Ecto neural progenitor cell (in vitro differentiated cells): ENCODE results near the gene FAF2.
"Not testable (repeated sequence)": the region's sequence is repeated elsewhere in the genome, so short reads cannot be mapped to it uniquely, and the experiment has no call there.

Experiments used
- DNase-seq: peaks from one replicate; pipeline ENCODE4 v3.0.0-alpha.2; 2018; ENCODE audit warnings: low spot score

Gene FAF2, protein sequence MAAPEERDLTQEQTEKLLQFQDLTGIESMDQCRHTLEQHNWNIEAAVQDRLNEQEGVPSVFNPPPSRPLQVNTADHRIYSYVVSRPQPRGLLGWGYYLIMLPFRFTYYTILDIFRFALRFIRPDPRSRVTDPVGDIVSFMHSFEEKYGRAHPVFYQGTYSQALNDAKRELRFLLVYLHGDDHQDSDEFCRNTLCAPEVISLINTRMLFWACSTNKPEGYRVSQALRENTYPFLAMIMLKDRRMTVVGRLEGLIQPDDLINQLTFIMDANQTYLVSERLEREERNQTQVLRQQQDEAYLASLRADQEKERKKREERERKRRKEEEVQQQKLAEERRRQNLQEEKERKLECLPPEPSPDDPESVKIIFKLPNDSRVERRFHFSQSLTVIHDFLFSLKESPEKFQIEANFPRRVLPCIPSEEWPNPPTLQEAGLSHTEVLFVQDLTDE

DNA sequence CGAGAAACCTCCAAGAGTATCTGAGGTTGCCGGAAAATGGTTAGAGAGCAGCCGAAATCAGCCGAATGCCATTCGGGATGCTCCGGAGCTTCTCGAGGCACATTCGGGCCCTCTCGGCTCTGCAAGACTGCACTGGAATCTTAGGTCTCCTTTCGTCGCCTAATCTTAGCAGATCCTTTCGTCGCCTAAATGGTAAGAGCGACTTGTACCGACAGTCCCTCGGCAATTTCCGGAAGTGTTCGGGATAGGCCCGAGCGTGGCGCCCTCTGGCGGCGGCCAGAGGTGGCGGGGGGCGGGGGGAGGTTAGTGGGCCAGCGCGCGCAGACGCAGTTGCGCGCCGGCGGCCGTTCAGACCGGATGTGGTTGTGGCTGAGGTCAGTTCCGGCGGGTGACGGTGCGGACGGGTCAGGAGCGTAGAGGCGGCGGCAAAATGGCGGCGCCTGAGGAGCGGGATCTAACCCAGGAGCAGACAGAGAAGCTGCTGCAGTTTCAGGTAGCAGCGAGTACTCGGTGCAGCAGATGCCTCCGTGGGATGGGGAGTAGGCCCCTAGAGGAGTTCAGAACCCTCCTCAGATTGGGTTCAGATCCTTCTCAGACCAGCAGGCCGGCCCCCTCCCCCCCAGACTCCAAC lies at the start of gene FAF2:
Gene FAF2 (plus strand): TSS at position 408 of the 631 bp plus-strand sequence. CDS start 23 bp downstream, at position 431.
- DNase-seq = peak; percentile 100

DNA sequence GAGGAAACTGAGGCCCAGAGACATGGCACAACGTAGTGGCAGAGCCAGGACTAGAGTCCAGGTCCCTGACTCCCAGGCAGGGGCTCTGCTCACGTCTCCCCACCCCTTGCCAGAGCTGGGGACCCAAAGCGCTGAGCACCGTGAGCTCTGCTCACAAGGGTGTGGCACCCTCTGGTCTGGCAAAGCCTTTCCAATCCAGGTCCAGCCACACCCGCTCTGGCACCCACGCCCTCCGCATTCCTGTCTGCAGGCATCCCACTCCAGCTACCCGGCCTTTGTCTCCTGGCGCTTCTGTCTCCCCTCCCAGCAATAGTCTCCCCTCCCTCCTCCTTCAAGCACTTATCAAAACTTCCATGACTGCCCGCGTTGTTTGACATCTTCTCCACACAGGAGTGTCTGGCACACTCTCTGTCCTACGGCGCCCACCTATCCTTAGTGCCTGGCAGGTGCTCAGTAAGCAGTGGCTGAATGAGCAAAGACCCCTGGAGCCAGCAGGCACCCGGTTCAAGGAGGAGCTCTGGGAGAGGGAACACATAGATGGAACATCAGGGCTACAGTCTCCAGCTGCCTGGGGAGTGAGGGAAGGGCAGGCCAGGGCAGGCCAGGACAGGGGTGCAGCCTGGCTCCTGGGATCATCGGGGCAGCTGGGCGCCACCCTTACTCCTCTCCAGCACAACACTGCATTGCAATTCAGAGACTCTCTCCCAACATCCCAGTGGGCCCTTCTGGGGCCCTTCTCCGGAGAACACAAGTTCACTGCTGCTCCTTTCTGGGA lies 47.6 kb upstream of the FAF2 start:
- no peak for DNase-seq

DNA sequence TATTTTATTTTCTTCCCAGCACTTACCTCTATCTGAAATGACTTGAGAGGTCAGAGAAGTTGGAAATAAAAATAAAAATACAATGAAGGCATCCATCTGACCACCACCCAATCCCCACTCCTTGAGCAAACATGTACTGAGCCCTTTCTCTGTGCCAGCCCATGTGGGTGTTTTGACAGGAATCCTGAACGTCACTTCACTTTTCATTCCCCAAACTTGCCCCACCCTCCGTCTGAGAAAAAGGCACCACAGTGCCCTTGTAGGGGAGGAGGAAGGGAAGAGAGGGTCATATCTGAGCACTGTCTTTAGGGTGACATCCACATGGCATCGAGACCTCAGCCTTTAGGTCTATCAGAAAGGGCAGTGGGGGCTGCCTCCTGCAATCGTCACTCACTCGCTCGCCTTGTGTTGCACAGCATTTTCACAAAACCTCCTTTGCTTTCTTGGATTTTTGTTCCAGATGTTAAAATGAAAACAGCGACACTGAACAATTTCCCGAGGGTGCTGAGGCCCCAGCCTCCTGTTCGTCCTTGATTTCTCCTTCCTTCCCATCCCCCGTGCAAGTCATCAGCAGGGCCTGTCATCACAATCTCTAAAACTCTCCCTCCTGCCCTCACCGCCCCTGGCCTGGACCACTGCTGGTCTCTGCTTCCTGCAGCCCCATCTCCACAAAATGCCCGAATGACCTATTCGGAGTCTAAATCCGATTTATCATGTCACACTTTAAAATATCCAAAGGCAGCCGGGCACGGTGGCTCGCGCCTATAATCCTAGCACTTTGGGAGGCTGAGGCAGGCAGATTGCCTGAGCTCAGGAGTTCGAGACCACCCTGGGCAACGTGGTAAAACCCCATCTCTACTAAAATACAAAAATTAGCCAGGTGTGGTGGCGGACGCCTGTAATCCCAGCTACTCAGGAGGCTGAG lies 46.6 kb upstream of the FAF2 start:
- DNase-seq = no peak

DNA sequence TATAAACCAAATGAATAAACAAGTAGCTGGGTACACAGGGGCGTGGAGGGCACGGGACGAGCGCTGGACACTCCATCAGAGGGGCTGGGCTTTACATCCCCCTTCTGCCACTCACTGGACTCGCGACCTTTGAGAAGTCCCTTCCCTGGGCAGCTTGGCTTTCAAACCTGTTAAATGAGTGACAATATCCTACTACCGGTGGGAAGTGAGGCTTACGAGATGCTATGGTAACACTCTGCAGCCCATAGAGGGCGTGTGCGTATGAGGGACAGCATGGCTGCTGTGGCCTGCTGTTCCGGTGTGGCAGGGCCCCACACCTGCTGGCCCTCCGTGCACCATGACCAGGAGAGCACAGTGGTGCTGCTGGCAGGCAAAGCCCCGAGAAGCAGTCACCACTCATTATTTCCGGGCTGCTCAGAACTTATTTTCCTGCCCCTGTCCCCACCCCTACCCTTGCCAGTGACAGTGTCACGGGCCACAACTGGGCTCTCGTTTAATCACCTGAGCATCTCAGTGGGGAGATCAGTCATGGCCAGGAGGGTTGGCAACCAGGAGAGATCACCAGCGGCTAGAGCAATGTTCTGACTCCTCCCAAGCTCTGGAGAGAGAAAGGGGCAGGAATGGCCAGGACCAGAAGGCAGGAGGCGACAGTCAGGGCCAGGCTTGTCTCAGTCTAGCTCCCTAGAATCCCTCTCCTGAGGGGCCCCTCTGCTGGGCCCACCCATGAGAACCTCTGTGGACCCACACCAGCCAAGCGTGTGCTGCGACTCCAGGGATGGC lies 42.3 kb upstream of the FAF2 start:
- no peak for DNase-seq

DNA sequence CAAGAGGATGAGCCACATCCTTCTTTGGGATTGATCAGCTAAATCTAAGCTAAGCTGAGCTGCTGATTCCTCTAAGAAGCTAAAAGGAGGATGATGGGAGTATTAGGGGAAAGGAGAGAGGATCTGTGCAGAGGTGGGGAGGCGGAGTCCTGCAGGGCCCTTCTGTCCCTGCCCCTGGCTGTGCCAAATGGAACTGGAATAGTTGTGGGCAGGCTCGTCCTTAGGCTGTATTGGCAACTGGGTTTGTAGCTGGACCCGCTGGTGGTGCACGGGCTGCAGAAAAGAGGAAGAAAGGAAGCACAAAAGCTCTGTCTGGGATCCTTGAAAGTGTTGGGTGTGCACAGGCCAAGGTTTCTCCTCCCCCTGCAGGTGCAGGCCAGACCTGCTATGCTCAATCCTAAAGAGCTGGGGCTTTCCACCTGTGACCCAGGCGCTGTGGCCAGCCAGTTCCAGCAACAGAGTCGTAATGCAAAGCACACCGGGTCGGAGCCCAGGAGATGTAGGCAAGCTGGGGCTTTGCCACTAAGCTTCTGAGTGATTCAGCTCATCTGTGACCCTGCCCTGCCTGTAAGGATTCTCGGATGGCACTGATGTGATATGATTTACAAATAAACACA lies 41.6 kb upstream of the FAF2 start:
- no peak for DNase-seq

DNA sequence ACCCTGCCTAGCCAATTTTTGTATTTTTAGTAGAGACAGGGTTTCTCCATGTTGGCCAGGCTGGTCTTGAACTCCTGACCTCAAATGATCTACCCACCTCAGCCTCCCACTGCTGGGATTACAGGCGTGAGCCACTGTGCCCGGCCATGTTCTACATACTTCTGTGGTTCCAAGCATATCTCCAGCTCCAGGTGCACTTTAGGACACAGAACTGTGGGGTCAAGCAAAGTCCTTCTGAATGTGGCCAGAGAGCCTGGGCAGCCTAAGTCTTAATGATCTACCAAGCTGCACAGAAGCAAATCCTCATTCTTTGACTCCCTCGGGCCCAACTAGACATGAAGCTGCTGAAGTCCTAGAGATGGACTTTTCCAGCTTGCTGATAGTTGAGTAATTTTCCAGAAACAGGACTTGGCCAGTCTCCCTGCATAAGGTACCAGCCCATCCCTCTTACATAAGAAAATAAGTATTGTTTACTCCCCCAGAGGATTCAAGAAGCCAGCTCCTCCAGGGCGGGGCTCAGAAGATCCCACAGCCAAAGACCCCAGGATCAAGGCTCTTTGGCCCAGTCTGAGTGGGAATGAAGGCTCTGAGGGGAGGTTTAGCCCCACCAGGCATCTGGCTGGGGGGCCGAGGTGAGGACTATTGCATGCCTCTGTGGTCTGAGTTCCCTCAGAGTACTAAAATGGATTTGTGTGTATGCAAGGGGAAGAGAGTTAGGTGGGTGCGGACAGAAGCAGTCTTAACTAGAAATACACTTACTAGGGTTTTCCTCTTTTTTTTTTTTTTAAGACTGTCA lies 40.5 kb upstream of the FAF2 start:
- no peak for DNase-seq

DNA sequence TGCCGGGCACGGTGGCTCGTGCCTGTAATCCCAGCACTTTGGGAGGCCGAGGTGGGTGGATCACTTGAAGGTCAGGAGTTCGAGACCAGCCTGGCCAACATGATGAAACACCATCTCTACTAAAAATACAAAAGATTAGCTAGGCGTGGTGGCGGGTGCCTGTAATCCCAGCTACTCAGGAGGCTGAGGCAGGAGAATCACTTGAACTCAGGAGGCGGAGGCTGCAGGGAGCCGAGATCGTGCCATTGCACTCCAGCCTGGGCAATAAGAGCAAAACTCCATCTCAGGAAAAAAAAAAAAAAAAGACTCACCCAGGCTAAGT lies 40.0 kb upstream of the FAF2 start:
- not testable (repeated sequence) for DNase-seq

DNA sequence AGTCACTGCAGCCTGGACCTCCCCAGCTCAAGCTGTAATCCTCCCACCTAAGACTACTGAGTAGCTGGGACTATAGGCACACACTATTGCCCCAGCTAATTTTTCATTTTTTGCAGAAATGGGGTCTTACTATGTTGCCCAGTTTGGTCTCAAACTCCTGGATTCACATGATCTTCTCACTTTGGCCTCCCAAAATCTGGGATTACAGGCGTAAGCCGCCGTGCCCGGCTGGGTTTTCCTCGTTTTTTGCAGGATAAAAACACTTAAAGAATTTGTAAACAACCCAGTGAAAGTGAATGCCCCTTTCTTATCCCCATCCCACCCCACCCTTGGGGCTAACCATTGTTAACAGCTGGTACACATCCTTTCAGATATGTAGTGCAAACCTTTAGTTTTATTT lies 39.6 kb upstream of the FAF2 start:
- DNase-seq = no peak

DNA sequence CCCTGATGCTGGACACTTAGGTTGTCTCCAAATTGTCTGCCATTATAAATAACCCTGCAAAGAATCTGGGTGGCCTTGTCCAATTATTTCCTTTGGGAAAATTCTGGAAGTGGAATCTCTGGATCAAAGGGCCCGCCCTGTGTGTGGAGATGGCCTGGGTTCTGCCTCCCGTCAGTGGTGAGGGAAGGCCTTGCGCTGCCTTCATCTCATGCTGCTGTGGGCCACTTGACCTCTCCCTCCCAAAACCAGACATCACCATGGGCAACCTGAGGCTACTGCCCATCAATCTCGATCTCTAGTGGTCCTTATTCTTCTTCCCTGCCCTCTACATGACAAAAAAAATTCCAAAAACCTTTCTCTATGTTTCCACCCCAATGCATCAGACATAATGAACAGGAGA lies 38.4 kb upstream of the FAF2 start:
- DNase-seq = no peak

DNA sequence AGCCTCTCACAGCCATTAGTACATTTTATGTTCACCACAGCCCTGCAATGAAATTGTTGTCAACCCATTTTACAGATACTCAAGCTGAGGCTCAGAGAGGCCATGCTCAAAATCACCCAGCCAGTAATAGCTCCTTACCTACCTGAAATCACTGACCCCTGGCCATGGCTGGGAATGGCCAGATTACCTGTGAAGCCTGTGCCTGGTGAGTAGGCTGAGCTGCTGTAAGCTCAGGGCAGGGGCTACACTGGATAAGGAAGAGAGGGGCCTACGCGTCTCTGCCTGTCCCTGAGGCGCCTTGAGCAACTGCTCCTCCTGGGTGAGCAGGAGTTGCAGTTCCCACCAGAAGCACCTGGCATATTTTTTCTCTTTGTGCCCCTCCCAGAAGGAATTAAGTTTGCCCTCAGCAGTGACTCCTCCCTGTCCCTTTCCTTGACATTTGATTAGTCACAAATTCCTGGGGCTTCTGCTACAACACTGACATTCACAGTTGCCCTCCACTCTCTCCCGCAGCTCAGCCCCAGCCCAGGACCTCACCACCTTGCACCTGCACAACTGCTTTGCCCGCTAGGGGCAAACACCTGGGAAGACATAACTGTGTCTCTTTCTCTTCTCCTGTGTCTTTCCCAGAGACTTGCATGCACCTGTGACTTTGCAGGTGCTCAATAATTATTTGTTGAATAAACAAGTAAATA lies 37.6 kb upstream of the FAF2 start:
- no peak for DNase-seq

DNA sequence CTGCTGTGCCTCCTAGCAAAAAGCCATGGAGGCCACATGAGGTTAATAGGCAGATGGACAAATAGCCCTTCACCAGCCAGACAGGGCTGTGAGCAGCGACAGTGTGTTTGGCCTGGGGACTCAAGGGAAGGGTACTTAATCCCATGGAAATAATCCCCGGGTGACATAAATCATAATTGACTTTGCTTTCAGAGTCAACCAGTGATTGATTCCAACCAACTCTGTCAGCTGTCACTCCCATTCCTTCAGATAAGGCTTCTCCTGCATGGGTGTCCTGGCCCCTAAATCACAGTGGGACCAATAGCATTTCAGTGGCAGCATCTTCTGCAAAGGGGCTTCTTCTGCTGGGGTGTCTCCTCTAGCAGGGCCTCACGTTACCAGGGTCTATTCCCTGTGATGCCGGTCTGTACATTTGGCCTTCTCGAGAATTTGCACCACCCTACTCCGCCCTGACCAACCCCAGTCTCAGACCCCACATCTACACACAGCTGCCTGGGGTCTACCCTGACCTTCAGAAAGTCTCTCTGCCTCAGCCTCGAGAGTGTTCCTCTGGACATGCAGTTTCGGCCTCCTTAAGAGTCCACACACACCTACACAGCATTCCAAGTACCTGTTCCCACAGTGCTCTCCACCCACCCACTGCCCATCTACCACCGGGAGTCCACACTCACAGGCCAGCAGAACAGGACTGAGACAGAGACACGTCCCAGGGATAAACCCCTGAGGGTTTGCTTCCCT lies 35.5 kb upstream of the FAF2 start:
- DNase-seq = no peak

DNA sequence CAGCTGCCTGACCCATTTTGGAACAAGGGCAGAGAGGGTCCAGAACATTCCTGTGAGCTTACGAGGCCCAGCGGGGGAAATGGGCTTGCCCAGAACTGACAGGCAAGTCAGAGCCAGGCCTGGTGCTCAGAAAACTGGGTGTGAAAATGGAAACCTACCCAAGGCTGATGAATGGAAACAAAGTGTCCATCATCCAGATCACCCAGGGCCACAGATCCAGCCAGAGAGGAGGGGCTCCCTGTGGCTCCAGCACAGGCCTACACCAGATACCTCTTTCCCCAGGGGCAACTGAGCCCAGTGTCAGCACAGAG lies 35.0 kb upstream of the FAF2 start:
- no peak for DNase-seq

DNA sequence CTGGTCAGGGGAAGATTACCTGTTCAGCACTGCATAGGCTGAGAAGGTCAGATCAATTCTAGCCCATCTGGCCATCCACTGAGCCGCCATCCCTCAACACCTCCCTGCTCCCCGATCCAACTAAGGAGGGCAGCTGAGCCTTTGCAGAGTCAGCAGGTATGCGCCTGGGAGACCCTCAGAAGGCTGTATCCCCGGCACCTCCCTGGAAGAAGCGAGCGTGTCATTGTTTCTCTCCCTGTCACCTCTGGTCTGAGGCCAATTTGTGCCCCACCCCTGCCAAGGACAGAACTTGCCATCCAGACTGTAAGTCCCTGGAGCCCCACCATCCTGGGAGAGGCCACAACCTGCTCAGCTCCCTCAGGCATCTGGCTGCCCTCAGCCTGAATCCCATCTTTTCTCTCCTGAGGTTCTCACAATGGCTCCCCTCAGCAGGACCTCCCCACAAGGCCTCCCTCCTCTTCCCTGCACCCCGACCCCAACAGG lies 34.4 kb upstream of the FAF2 start:
- no peak for DNase-seq

DNA sequence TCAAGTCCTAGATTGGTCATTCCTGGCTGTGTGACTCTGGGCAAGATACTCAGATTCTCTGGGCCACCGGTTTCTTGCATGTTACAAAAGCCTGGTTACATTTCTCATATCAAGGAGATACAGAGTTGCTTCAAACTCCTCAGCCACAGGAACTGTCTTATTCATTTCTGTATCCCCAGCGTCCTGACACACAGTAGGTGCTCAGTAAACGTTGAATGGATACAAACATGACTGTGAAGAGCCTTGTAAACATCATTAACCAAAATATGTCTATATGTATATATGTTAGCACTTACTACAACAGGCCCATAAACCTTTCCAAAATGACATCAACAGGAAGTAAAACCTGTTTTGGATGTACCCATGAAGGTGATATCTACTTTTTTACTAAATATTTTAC lies 33.5 kb upstream of the FAF2 start:
- no peak for DNase-seq

DNA sequence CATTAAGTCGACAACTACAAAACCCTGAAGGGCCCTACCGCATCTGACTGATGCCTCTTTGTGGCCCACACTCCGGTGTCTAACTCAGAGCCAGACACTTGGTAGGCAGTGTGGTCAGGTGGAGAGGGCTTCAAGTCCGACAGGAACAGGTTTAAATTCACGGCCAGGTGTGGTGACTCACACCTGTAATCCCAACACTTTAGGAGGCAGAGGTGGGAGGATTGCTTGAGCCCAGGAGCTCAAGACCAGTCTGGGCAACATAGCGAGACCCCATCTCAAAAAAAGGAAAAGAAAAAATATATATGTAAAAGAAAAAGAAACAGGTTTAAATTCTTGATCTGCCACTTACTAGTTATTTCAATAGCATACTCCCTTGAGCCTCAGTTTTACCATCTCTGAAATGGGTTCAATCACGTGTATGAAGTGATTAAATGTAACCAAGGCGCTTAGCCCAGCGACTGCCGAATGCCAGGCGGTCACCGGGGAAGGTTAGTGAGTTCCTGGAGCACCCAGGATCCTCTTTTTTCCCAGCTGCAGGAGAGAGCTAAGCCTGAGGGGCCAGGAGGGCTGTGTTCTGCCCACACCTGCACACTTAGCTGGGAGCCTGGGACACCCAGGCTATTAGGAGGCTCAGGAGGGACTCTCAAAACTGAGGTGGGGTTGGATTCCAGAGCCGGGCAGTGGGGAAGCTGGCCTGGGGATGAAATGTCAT lies 32.8 kb upstream of the FAF2 start:
- DNase-seq = no peak

DNA sequence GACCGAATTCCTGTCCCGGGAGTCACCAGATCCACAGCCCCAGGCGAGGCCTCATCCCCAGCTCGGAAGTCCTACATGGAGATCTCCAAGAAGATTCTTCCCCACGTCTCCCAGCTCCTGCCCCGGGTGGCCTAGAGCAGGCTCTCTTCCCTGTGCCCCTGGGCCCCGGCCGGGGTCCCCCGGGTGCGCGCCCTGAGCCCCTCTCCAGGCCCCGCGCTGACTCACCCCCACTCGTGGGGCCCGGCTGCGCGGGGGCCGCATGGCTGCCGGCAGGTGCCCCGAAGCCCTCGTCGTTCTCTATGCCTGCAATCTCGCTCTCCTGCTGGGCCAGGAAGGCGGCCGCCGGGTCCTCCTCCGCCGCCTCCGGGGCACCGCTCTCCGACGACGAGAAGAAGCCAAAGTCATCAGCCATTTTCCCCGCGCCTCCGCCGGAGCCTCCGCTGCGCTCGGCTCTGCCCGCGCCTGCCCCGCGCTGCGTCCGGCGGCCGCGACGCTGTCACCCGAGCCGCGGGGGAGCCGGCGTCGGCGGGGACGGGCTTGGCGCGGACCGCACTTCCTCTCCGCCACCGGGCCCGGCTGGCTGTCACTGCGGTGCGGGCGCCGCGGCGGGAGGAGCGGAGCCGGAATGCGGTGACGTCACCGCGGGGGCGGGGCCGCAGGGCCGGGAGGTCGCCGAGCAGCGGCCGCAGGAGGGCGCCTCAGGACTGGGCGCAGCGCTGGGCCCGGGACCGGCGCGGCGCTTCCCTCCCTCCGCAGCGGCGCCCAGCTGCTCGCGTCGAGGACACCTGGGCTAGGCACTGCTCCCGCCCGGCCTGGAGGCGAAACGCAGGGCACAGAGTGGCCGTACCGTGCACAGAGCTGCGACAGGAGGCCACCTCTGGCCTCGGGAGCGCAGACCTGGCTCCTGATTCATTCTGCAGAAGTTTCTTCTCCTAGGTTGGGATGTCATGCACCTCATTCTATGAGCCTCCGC lies 31.9 kb upstream of the FAF2 start, which contains the start of gene CLTB:
Gene CLTB (minus strand): TSS at position 588 of the 973 bp plus-strand sequence. CDS start 176 bp downstream, at position 412.
- peak; percentile 93 for DNase-seq
